PC-3 (cell line): ENCODE data around the gene ATP10A. TPM values are rescaled to one million over a fixed set of nuclear protein-coding genes. Genes with fewer than 3 reads are reported as not detected.

Experiments used
- ATAC-seq: fragments of 200-7000 bp; cut with Tn5 transposase; 2 replicates; pipeline ENCODE4 v1.9.1; 2020; ENCODE audit warnings: mild to moderate bottlenecking, moderate library complexity
- BruUV-seq: library from RNA; stranded (reverse); fragments of 400-500 nt; replicated peaks from 2 replicates; lab custom pipeline; 2021; lab: Mats Ljungman, UMichigan
- CTCF ChIA-PET: fragments of 300-600 bp; sonication (Branson Sonifier 250); formaldehyde crosslinking; loops from one replicate; lab custom pipeline; 2022; ENCODE audit warnings: antibody characterized with exemption; lab: Charles Lee
- POLR2A ChIA-PET: fragments of 300-600 bp; sonication (Branson Sonifier 250); formaldehyde crosslinking; loops from one replicate; lab custom pipeline; 2022; ENCODE audit warnings: antibody characterized with exemption; ENCODE audit not compliant: unreplicated experiment; lab: Charles Lee
- DNase-seq: peaks from one replicate; pipeline ENCODE4 v3.0.0-alpha.2; 2015
- H2AFZ ChIP-seq: fragments of 300-600 bp; sonication (generic); 2 replicates; pipeline ENCODE4 v1.6.0; 2016; ENCODE audit warnings: antibody characterized with exemption, low read length
- H3F3A ChIP-seq: fragments of 300-600 bp; sonication (generic); one replicate; pipeline ENCODE4 v1.6.0; 2017; ENCODE audit warnings: antibody characterized with exemption, low read length, control low read depth, mild to moderate bottlenecking; ENCODE audit not compliant: unreplicated experiment
- H3K27ac ChIP-seq: fragments of 300-600 bp; sonication (generic); 2 replicates; pipeline ENCODE4 v1.5.1; 2016; ENCODE audit warnings: mild to moderate bottlenecking, low read length
- H3K27me3 ChIP-seq: fragments of 300-600 bp; sonication (generic); 2 replicates; pipeline ENCODE4 v1.6.1; 2016; ENCODE audit warnings: low read length, mixed read lengths
- H3K36me3 ChIP-seq: fragments of 300-600 bp; sonication (generic); 2 replicates; pipeline ENCODE4 v1.6.1; 2016; ENCODE audit warnings: low read depth, mixed run types, low read length, mixed read lengths
- H3K4me1 ChIP-seq: fragments of 300-600 bp; sonication (generic); 2 replicates; pipeline ENCODE4 v1.5.1; 2016; ENCODE audit warnings: low read length; ENCODE audit not compliant: insufficient read depth
- H3K4me2 ChIP-seq: fragments of 300-600 bp; sonication (generic); 2 replicates; pipeline ENCODE4 v1.6.0; 2016; ENCODE audit warnings: low read length
- H3K4me3 ChIP-seq: fragments of 300-600 bp; sonication (generic); 2 replicates; pipeline ENCODE4 v1.5.1; 2016; ENCODE audit warnings: mild to moderate bottlenecking, low read length, mixed read lengths
- H3K79me2 ChIP-seq: fragments of 300-600 bp; sonication (generic); 2 replicates; pipeline ENCODE4 v1.6.1; 2017; ENCODE audit warnings: low read length, mixed read lengths
- H3K9ac ChIP-seq: fragments of 300-600 bp; sonication (generic); 2 replicates; pipeline ENCODE4 v1.6.0; 2016; ENCODE audit warnings: mild to moderate bottlenecking, low read length
- H3K9me2 ChIP-seq: fragments of 300-600 bp; sonication (generic); replicated peaks from 2 replicates; pipeline ENCODE4 v1.6.1; 2016; ENCODE audit warnings: mixed run types, low read length, mixed read lengths
- H3K9me3 ChIP-seq: fragments of 300-600 bp; sonication (generic); 2 replicates; pipeline ENCODE4 v1.6.1; 2016; ENCODE audit warnings: low read length, mixed read lengths
- H4K20me1 ChIP-seq: fragments of 300-600 bp; sonication (generic); 2 replicates; pipeline ENCODE4 v1.6.1; 2016; ENCODE audit warnings: low read length, mixed read lengths
- EZH2 ChIP-seq: fragments of 300-600 bp; sonication (generic); IDR thresholded peaks from one replicate; pipeline ENCODE4 v1.6.1; 2017; ENCODE audit warnings: antibody characterized with exemption, mild to moderate bottlenecking, low read length; ENCODE audit not compliant: unreplicated experiment
- EZH2phosphoT487 ChIP-seq: fragments of 300-600 bp; sonication (generic); IDR thresholded peaks from 2 replicates; pipeline ENCODE4 v1.6.1; 2018; ENCODE audit warnings: mild to moderate bottlenecking, antibody characterized with exemption, low read length, borderline replicate concordance
- intact Hi-C: fragments of 100-400 bp; cut with micrococcal nuclease; formaldehyde crosslinking; loops from 2 replicates; pipeline ENCODE4 v1.9.0; 2023
- total RNA-seq: library from RNA; depleted of rRNA; stranded (reverse); fragments of >200 nt; gene quantifications from 2 replicates; pipeline ENCODE4 v1.2.3, GENCODE V29; 2014
- TF ChIP-seq, protein P1 (sequence below): fragments of 300-600 bp; sonication (generic); conservative IDR thresholded peaks from 2 replicates; pipeline ENCODE4 v1.5.1; 2017; ENCODE audit warnings: antibody characterized with exemption, low read depth, mild to moderate bottlenecking, low read length

The ATP10A gene
- total RNA-seq, 1 experiment from 2014 or later: 2.6 TPM

GRCh38 chr15:25683911-25684310, 179.2 kb downstream of the ATP10A start:
- Histone ChIP-seq H3K36me3 (no peaks in the 10 kb centered on the region), H3K9ac (no peak overlapping the region), H3K27ac (no peak overlapping the region), H3K4me3 (no peak overlapping the region), H2AFZ (no peak overlapping the region), H3K27me3 (no peaks in the 10 kb centered on the region), H3K9me2 (no peaks in the 10 kb centered on the region), H3K4me2 (no peak overlapping the region), H3K79me2 (no peaks in the 10 kb centered on the region), H3K4me1 (no peaks in the 10 kb centered on the region; the same call in 1 of the 2 replicates), H3F3A (no peaks in the 10 kb centered on the region), H4K20me1 (no peaks in the 10 kb centered on the region), H3K9me3 (0 out of 2 replicates have a peak, but pooled peaks cover 3% of the 10 kb centered on the region)
- intact Hi-C loops: no loop called here
- no peak for ATAC-seq
- no TSS peak for BruUV-seq
- CTCF ChIA-PET: no interaction called here
- DNase-seq: no peak
- no peak for TF ChIP-seq EZH2
- TF ChIP-seq, protein P1, sequence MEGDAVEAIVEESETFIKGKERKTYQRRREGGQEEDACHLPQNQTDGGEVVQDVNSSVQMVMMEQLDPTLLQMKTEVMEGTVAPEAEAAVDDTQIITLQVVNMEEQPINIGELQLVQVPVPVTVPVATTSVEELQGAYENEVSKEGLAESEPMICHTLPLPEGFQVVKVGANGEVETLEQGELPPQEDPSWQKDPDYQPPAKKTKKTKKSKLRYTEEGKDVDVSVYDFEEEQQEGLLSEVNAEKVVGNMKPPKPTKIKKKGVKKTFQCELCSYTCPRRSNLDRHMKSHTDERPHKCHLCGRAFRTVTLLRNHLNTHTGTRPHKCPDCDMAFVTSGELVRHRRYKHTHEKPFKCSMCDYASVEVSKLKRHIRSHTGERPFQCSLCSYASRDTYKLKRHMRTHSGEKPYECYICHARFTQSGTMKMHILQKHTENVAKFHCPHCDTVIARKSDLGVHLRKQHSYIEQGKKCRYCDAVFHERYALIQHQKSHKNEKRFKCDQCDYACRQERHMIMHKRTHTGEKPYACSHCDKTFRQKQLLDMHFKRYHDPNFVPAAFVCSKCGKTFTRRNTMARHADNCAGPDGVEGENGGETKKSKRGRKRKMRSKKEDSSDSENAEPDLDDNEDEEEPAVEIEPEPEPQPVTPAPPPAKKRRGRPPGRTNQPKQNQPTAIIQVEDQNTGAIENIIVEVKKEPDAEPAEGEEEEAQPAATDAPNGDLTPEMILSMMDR: no peak
- no peak for TF ChIP-seq EZH2phosphoT487
- POLR2A ChIA-PET: no interaction called here

GRCh38 chr15:25683415-25683814, 179.7 kb downstream of the ATP10A start:
- H3K79me2 ChIP-seq: no peaks in the 10 kb centered on the region
- no peaks in the 10 kb centered on the region for H3K36me3 ChIP-seq
- no TSS peak for BruUV-seq
- TF ChIP-seq EZH2phosphoT487 (no peak), EZH2 (no peak)
- ATAC-seq (no peak), DNase-seq (no peak)
- no peak overlapping the region for H3K27ac ChIP-seq
- H3K9me2 ChIP-seq: no peaks in the 10 kb centered on the region
- H3K9me3 ChIP-seq: 0 out of 2 replicates have a peak, but pooled peaks cover 3% of the 10 kb centered on the region
- no peak overlapping the region for H3K4me2 ChIP-seq
- ChIA-PET CTCF (no interaction called here), POLR2A (no interaction called here)
- no peaks in the 10 kb centered on the region; the same call in 1 of the 2 replicates for H3K4me1 ChIP-seq
- no peaks in the 10 kb centered on the region for H3K27me3 ChIP-seq
- no peaks in the 10 kb centered on the region for H3F3A ChIP-seq
- no peak overlapping the region for H3K9ac ChIP-seq
- no peak overlapping the region for H2AFZ ChIP-seq
- H4K20me1 ChIP-seq: no peaks in the 10 kb centered on the region
- H3K4me3 ChIP-seq: no peak overlapping the region
- intact Hi-C loops: no loop called here

DNA sequence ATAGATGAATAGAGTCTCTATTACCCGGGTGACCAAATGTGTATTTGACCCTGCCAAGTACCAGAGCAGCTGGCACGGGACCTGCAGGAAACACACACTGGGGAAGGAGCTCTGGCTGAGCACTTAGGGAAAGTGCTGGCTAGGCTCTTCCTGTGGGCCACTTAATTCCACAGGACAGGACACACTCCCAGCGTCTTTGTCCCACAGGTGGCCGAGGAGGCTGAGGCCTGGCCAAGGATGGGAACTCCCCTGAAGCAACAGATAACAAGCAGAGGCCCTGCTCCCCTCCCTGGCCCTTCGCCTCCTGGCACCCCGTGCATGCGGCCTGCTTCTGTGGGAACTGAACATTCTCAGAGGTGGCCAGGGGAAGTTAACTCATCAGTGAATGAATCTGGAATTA, 180.8 kb downstream of the ATP10A start:
- Histone ChIP-seq H3K79me2 (no peaks in the 10 kb centered on the region), H3K4me1 (no peaks in the 10 kb centered on the region; the same call in 1 of the 2 replicates), H3K27ac (no peak overlapping the region), H3F3A (no peaks in the 10 kb centered on the region), H3K9me2 (no peaks in the 10 kb centered on the region), H3K36me3 (no peaks in the 10 kb centered on the region), H3K9ac (no peak overlapping the region), H3K4me3 (no peak overlapping the region), H3K27me3 (no peaks in the 10 kb centered on the region), H3K4me2 (no peak overlapping the region), H3K9me3 (0 out of 2 replicates have a peak, but pooled peaks cover 3% of the 10 kb centered on the region), H4K20me1 (no peaks in the 10 kb centered on the region), H2AFZ (no peak overlapping the region)
- intact Hi-C loops: no loop called here
- no TSS peak for BruUV-seq
- ATAC-seq (no peak), DNase-seq (no peak)
- ChIA-PET POLR2A (no interaction called here), CTCF (no interaction called here)
- no peak for TF ChIP-seq EZH2phosphoT487
- TF ChIP-seq, protein P1: no peak
- no peak for TF ChIP-seq EZH2
